GM18517 (cell line): ENCODE results near the gene BSN.

Experiments used
- ATAC-seq: cut with Tn5 transposase; IDR thresholded peaks from one replicate; pipeline ENCODE4 v1.9.1; 2021; ENCODE audit warnings: mild to moderate bottlenecking, moderate library complexity; ENCODE audit not compliant: unreplicated experiment

Gene BSN

GRCh38 chr3:49652218-49652902, 98.1 kb downstream of the BSN start:
- ATAC-seq = no peak

- ATAC-seq = no peak
Observed at GRCh38 chr3:49652903-49653415, 98.7 kb downstream of the BSN start.

- no peak for ATAC-seq
Observed at GRCh38 chr3:49653621-49654020, 99.3 kb downstream of the BSN start.

- ATAC-seq = no peak
Observed at GRCh38 chr3:49654176-49654825, 100.0 kb downstream of the BSN start.

- ATAC-seq = no peak
Observed at GRCh38 chr3:49654955-49655556, 100.8 kb downstream of the BSN start.

GRCh38 chr3:49655731-49656285, 101.5 kb downstream of the BSN start:
- no peak for ATAC-seq

GRCh38 chr3:49656541-49657112, 102.3 kb downstream of the BSN start:
- ATAC-seq = no peak

- ATAC-seq = no peak
Observed at GRCh38 chr3:49657208-49657915, 103.1 kb downstream of the BSN start.

GRCh38 chr3:49658711-49659110, 104.4 kb downstream of the BSN start:
- ATAC-seq = no peak

GRCh38 chr3:49659756-49660155, 105.5 kb downstream of the BSN start:
- ATAC-seq = no peak

GRCh38 chr3:49661281-49661680, 107.0 kb downstream of the BSN start:
- no peak for ATAC-seq

GRCh38 chr3:49662021-49662420, 107.7 kb downstream of the BSN start:
- no peak for ATAC-seq

- ATAC-seq = no peak
Observed at GRCh38 chr3:49662720-49663413, 108.6 kb downstream of the BSN start.

GRCh38 chr3:49663831-49664230, 109.6 kb downstream of the BSN start:
- ATAC-seq = no peak

- no peak for ATAC-seq
Observed at GRCh38 chr3:49664300-49664699, 110.0 kb downstream of the BSN start.

GRCh38 chr3:49665822-49666519, 111.7 kb downstream of the BSN start:
- no peak for ATAC-seq

- no peak for ATAC-seq
Observed at GRCh38 chr3:49666592-49666991, 112.3 kb downstream of the BSN start.

GRCh38 chr3:49667701-49668413, 113.6 kb downstream of the BSN start:
- ATAC-seq = no peak

GRCh38 chr3:49668414-49668797, 114.1 kb downstream of the BSN start:
- ATAC-seq = no peak
